Measurements from ENCODE around the gene GALNTL6. TPM values are rescaled to one million over a fixed set of nuclear protein-coding genes. Genes with fewer than 3 reads are reported as not detected.

GALNTL6 gene
- polyA plus RNA-seq, 1 donor from 2014 or later, result 14.9 TPM

DNA sequence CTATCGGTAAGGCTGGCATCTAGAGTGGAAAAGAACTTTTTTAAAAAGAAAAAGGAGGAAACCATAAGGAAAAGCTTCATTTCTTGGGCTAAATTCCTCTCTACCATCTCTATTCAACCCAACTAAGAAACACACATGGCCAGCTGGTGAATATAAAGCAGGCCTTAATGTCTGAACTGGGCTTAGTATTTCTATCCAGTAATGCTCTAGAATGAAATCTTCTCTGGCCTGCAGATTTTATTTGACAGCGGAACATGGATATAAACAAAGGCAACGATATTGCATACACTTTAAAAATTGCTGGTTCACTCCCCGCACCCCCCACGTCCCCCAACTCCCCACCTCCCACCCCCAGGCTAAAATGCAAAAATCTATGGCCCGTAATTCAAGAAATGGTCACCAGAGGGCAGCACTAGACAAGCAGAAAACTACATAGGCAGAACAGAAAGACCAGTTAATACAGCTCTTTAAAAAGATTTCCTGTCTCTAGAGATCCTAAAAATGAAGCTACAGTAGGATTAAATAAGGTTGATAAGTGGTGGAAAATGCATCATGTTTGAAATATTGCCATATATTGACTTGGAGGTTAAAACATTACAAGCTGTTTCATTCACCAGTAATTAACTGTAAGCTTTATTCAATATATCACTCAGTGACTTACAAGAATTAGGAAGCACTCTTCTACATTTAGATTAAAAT, 1200.2 kb downstream of the GALNTL6 start:
- no peak overlapping the region for H3K9ac ChIP-seq (ENCODE audit: low read length)
- H3K27me3 ChIP-seq (ENCODE audit: insufficient read depth, low read depth, low read length), result no peaks in the 10 kb centered on the region
- H2AFZ ChIP-seq (ENCODE audit: low read depth, low read length), result no peak overlapping the region
- no peak overlapping the region for H3K27ac ChIP-seq (ENCODE audit: low read length)
- no peaks in the 10 kb centered on the region for H3F3A ChIP-seq (ENCODE audit: insufficient read depth, low read length, poor library complexity, severe bottlenecking)
- no peak overlapping the region for H3K4me2 ChIP-seq (ENCODE audit: low read length)
- H3K9me3 ChIP-seq (ENCODE audit: low read length), result no peaks in the 10 kb centered on the region
- H4K20me1 ChIP-seq (ENCODE audit: insufficient read depth), result no peaks in the 10 kb centered on the region
- TF ChIP-seq SMC3 (conservative IDR thresholded peaks at IDR 0.05; ENCODE audit: poor library complexity), result peak; percentile 80
- TF ChIP-seq POLR2AphosphoS5 (IDR thresholded peaks at IDR 0.05), result no peak
- TF ChIP-seq EP300 (conservative IDR thresholded peaks at IDR 0.05; ENCODE audit: poor library complexity, severe bottlenecking), result no peak
- TF ChIP-seq MXI1 (conservative IDR thresholded peaks at IDR 0.05; ENCODE audit: poor library complexity, severe bottlenecking), result no peak
- TF ChIP-seq TAF1 (IDR thresholded peaks at IDR 0.05; ENCODE audit: low read depth), result no peak
- TF ChIP-seq, protein P1, sequence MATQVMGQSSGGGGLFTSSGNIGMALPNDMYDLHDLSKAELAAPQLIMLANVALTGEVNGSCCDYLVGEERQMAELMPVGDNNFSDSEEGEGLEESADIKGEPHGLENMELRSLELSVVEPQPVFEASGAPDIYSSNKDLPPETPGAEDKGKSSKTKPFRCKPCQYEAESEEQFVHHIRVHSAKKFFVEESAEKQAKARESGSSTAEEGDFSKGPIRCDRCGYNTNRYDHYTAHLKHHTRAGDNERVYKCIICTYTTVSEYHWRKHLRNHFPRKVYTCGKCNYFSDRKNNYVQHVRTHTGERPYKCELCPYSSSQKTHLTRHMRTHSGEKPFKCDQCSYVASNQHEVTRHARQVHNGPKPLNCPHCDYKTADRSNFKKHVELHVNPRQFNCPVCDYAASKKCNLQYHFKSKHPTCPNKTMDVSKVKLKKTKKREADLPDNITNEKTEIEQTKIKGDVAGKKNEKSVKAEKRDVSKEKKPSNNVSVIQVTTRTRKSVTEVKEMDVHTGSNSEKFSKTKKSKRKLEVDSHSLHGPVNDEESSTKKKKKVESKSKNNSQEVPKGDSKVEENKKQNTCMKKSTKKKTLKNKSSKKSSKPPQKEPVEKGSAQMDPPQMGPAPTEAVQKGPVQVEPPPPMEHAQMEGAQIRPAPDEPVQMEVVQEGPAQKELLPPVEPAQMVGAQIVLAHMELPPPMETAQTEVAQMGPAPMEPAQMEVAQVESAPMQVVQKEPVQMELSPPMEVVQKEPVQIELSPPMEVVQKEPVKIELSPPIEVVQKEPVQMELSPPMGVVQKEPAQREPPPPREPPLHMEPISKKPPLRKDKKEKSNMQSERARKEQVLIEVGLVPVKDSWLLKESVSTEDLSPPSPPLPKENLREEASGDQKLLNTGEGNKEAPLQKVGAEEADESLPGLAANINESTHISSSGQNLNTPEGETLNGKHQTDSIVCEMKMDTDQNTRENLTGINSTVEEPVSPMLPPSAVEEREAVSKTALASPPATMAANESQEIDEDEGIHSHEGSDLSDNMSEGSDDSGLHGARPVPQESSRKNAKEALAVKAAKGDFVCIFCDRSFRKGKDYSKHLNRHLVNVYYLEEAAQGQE (IDR thresholded peaks at IDR 0.05; ENCODE audit: borderline replicate concordance), result no peak
- TF ChIP-seq RAD21 (conservative IDR thresholded peaks at IDR 0.05), result peak; percentile 78
- TF ChIP-seq, protein P2, sequence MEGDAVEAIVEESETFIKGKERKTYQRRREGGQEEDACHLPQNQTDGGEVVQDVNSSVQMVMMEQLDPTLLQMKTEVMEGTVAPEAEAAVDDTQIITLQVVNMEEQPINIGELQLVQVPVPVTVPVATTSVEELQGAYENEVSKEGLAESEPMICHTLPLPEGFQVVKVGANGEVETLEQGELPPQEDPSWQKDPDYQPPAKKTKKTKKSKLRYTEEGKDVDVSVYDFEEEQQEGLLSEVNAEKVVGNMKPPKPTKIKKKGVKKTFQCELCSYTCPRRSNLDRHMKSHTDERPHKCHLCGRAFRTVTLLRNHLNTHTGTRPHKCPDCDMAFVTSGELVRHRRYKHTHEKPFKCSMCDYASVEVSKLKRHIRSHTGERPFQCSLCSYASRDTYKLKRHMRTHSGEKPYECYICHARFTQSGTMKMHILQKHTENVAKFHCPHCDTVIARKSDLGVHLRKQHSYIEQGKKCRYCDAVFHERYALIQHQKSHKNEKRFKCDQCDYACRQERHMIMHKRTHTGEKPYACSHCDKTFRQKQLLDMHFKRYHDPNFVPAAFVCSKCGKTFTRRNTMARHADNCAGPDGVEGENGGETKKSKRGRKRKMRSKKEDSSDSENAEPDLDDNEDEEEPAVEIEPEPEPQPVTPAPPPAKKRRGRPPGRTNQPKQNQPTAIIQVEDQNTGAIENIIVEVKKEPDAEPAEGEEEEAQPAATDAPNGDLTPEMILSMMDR (IDR thresholded peaks at IDR 0.05; ENCODE audit: poor library complexity, severe bottlenecking), result peak; percentile 70
- TF ChIP-seq EZH2 (IDR thresholded peaks at IDR 0.05; ENCODE audit: borderline replicate concordance, insufficient read depth, low read length, poor library complexity, severe bottlenecking), result no peak
- H3K79me2 ChIP-seq (replicated peaks; ENCODE audit: insufficient read depth, low read length), result no peaks in the 10 kb centered on the region
- H3K4me3 ChIP-seq (ENCODE audit: low read length), result no peak overlapping the region
- H3K9me2 ChIP-seq (ENCODE audit: insufficient read depth, low read length), result no peaks in the 10 kb centered on the region
- H3K36me3 ChIP-seq (ENCODE audit: insufficient read depth, low read length), result no peaks in the 10 kb centered on the region

DNA sequence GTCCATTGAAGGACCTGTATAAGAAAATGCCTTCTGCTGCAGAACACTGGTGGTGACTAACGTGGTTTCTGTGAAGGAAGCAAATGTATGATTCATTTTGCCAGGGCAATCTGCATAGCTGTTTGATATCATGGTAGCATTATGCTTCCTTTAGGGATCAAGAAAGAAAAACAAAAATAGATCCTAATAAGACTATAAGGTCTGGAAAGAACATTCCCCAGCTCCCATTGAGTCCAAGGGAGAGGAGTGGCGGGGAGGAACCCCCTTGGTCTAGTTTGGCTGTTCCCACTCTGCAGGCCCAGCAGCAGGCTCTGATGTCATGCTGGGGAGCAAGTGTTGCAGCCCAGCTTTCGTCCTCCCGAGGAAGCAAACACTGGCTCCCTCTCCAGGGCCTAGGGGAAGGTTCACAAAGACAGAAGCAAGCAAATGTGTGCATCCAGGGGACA, 1200.9 kb downstream of the GALNTL6 start:
- no peak overlapping the region for H3K4me3 ChIP-seq (ENCODE audit: low read length)
- H3K36me3 ChIP-seq (ENCODE audit: insufficient read depth, low read length), result no peaks in the 10 kb centered on the region
- H3K9ac ChIP-seq (ENCODE audit: low read length), result no peak overlapping the region
- H3K79me2 ChIP-seq (replicated peaks; ENCODE audit: insufficient read depth, low read length), result no peaks in the 10 kb centered on the region
- no peaks in the 10 kb centered on the region for H3K9me3 ChIP-seq (ENCODE audit: low read length)
- no peak overlapping the region for H3K27ac ChIP-seq (ENCODE audit: low read length)
- no peak overlapping the region for H3K4me2 ChIP-seq (ENCODE audit: low read length)
- H3F3A ChIP-seq (ENCODE audit: insufficient read depth, low read length, poor library complexity, severe bottlenecking), result no peaks in the 10 kb centered on the region
- H4K20me1 ChIP-seq (ENCODE audit: insufficient read depth), result no peaks in the 10 kb centered on the region
- TF ChIP-seq, protein P1 (IDR thresholded peaks at IDR 0.05; ENCODE audit: borderline replicate concordance), result no peak
- TF ChIP-seq TAF1 (IDR thresholded peaks at IDR 0.05; ENCODE audit: low read depth) (no peak), EZH2 (IDR thresholded peaks at IDR 0.05; ENCODE audit: borderline replicate concordance, insufficient read depth, low read length, poor library complexity, severe bottlenecking) (no peak), SMC3 (conservative IDR thresholded peaks at IDR 0.05; ENCODE audit: poor library complexity) (no peak), POLR2AphosphoS5 (IDR thresholded peaks at IDR 0.05) (no peak), EP300 (conservative IDR thresholded peaks at IDR 0.05; ENCODE audit: poor library complexity, severe bottlenecking) (no peak), MXI1 (conservative IDR thresholded peaks at IDR 0.05; ENCODE audit: poor library complexity, severe bottlenecking) (no peak), RAD21 (conservative IDR thresholded peaks at IDR 0.05) (no peak)
- TF ChIP-seq, protein P2 (IDR thresholded peaks at IDR 0.05; ENCODE audit: poor library complexity, severe bottlenecking), result no peak
- no peak overlapping the region for H2AFZ ChIP-seq (ENCODE audit: low read depth, low read length)
- no peaks in the 10 kb centered on the region for H3K9me2 ChIP-seq (ENCODE audit: insufficient read depth, low read length)
- no peaks in the 10 kb centered on the region for H3K27me3 ChIP-seq (ENCODE audit: insufficient read depth, low read depth, low read length)
